GM10266 (cell line): Measurements from ENCODE around the gene RELN.

Experiments
- DNase-seq: peaks from one replicate; pipeline ENCODE4 v3.0.0; 2012; ENCODE audit errors: extremely low spot score
- CTCF ChIP-seq: IDR thresholded peaks from 2 replicates; pipeline ENCODE4 v1.5.1; 2012; ENCODE audit warnings: mild to moderate bottlenecking, low read depth; ENCODE audit not compliant: control insufficient read depth, insufficient read depth; ENCODE audit errors: missing control alignments

Gene RELN

GRCh38 chr7:103573479-103574058, 415.9 kb downstream of the RELN start:
- TF ChIP-seq CTCF, result peak; percentile 20
- peak; percentile 7 for DNase-seq

GRCh38 chr7:103571586-103571985, 417.9 kb downstream of the RELN start:
- DNase-seq, result no peak
- TF ChIP-seq CTCF, result no peak

GRCh38 chr7:103569621-103570305, 419.7 kb downstream of the RELN start:
- TF ChIP-seq CTCF, result no peak
- no peak for DNase-seq

- no peak for DNase-seq
- TF ChIP-seq CTCF, result no peak
Observed at GRCh38 chr7:103564416-103564815, 425.0 kb downstream of the RELN start.

GRCh38 chr7:103560136-103560535, 429.3 kb downstream of the RELN start:
- TF ChIP-seq CTCF, result no peak
- no peak for DNase-seq

GRCh38 chr7:103551016-103551415, 438.4 kb downstream of the RELN start:
- no peak for DNase-seq
- TF ChIP-seq CTCF, result no peak

GRCh38 chr7:103549786-103550185, 439.7 kb downstream of the RELN start:
- no peak for DNase-seq
- TF ChIP-seq CTCF, result no peak
